Heart left ventricle (tissue), 13 donors: ENCODE results near the gene CD300LF.

Experiments
- CTCF ChIP-seq, 12 donors: fragments of 200-600 bp; sonication (generic) in 4 of 12; IDR thresholded peaks; one replicate each; pipeline versions ENCODE4 v1.5.0 to v1.8.0; 2018 to 2022; ENCODE audit warnings: antibody characterized with exemption in 12 of 12, mild to moderate bottlenecking in 5 of 12
- POLR2A ChIP-seq, 2 donors: fragments of 450-650 bp; IDR thresholded peaks; one replicate each; pipeline ENCODE4 v1.6.1; 2017; ENCODE audit warnings: antibody characterized with exemption in 2 of 2, mild to moderate bottlenecking in 2 of 2, moderate library complexity in 2 of 2
- donor health status: ischemic (EF 13 %, LVEDD 7.1; RV severe dilation, severe dysfunction).
- donor health status: DM: no; HTN: yes; CAD: no.
- donor health status: DM: no; HTN: no; CAD: no.
- donor health status: ischemic (EF 25% LVEDD 6.9; RV normal size, moderate dysfunction).
- donor health status: ischemic (EF 25% LVEDD 5.7; RV mildly dilated, moderate dysfunction).
- donor health status: ischemic (EF 35%, LVEDD 5.7; RV mildly dilated, moderate dysfunction).
- donor health status: nonischemic (EF 11% LVEDD 7.7; RV severe dilation, severe dysfunction).
- donor health status: DM: yes; HTN: yes; CAD: no.
- donor health status: PGD.
- donor health status: ischemic (EF 29% LVEDD 5.4; RV normal size, mild dysfunction).
- donor health status: nonischemic (EF 23%, LVEDD 6.1; RV moderate dilation, normal function).

- TF ChIP-seq POLR2A (IDR thresholded peaks at IDR 0.05) = peak in 1 of 2 donors; percentile 33
- peak; percentile 99 to 100 (median 100) for TF ChIP-seq CTCF (IDR thresholded peaks at IDR 0.05)
These were observed 32.2 kb upstream of the CD300LF start for GRCh38 chr17:74744714-74745547.
